Stimulated activated CD8-positive, alpha-beta memory T cell treated with anti-CD3 and anti-CD28 coated beads, Interleukin-12 subunit alpha, Interleukin-12 subunit beta, amount 100 ng/mL, for 1 hour (primary cell): ENCODE data around the gene LATS1.
"Not testable (repeated sequence)": the region's sequence is repeated elsewhere in the genome, so short reads cannot be mapped to it uniquely, and the experiment has no call there.

Experiments
- DNase-seq: peaks from one replicate; pipeline ENCODE4 v3.0.0-alpha.2; 2020; ENCODE audit warnings: low read depth

Gene LATS1

GRCh38 chr6:149728499-149729234 lies 10.8 kb upstream of the LATS1 start:
- DNase-seq, result no peak

DNA sequence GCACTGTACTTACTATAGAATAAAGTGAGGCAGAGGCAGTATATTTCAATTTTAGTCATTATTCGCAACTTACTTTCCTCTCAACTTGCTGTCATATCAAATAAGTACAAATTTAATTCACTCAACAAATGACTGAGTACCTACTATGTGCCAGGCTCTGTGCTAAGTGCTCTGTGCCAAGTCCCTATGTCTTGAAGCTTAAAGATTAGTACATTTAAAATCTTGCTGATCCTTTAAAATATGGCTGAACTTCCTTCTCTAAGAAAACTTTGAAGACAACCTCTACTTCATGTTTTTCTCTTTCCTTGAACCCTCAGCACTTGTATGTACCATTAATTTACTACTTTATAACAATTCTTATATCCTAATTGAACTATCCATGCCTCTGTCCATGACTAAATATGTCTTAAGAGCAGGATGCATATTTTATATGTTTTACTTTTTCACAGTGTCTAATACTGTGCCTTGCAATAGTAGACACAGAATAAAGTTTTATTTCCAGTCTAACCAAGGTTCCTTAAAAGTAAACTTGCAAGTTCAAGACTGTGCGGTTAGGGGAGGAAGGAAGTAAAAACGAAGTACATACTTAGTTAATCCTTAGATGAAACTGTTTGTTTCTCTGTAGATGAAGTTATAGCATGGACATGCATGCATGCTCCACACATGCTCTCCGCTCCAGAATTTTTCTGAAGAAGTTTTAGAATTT lies 10.0 kb upstream of the LATS1 start:
- no peak for DNase-seq

DNA sequence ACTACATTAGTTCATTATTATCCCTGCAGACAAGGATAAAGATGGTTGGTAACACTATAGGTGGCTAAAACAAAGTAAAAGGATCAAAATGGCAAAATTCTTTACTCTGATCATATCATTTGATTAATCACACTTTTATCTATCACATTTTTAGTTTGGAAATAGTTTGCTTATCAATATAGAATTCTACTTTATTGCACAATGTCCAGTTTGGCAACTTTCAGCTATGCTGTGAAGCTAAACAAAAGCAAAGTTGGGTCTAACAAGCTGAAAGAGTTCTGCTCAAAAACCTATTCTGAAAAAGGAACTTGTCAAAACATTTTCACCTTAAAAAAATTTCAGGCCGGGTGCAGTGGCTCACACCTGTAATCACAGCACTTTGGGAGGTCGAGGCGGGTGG lies 7.9 kb upstream of the LATS1 start:
- no peak for DNase-seq

GRCh38 chr6:149723771-149724417 lies 6.0 kb upstream of the LATS1 start:
- DNase-seq, result no peak

- DNase-seq, result no peak
These were observed 5.4 kb upstream of the LATS1 start for GRCh38 chr6:149723262-149723661.

- no peak for DNase-seq
These were observed 1.6 kb upstream of the LATS1 start for GRCh38 chr6:149719531-149719930.

GRCh38 chr6:149717255-149717587 lies 680 bp downstream of the LATS1 start:
- DNase-seq, result no peak

- no peak for DNase-seq
These were observed 1.5 kb downstream of the LATS1 start for GRCh38 chr6:149716181-149716963.

- no peak for DNase-seq
These were observed 3.5 kb downstream of the LATS1 start for GRCh38 chr6:149714442-149714841.

DNA sequence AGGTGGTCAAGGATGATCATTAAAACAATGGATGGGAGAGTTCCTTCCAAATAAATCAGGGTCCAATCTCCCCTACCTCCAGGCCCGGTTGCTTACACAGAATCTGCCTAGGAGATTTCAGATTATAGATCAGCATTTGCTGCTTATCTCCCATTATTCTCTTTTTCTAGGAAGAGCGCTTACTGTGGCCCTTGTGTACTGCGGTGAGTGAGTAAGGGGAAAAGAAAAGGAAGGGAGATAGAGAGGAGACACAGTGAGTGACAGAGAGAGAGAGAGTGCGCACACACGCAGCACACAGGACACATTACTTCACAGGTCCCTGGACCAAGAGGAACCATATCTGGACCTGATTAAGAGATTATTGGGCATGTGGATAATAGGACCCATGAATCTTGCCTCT lies 6.2 kb downstream of the LATS1 start:
- DNase-seq, result no peak

DNA sequence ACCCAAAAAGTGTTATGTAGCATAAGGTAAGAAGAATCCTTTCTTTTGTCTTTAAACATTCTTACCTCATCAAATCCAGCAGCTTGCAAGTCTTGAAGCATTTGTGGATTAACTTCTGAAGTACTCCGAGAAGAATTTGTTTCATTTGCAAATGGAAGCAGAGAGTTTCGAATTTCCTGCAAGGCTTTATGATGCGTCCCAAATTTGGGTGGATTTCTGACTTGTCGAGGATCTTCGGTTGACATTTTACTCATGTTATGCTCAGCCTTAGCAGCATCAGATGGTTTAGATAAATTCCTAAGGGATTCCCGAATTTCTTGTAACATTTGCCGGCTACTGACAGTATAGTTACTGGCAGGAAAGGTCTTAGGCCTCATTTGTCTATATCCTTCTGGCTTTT lies 16.2 kb downstream of the LATS1 start:
- DNase-seq, result no peak

DNA sequence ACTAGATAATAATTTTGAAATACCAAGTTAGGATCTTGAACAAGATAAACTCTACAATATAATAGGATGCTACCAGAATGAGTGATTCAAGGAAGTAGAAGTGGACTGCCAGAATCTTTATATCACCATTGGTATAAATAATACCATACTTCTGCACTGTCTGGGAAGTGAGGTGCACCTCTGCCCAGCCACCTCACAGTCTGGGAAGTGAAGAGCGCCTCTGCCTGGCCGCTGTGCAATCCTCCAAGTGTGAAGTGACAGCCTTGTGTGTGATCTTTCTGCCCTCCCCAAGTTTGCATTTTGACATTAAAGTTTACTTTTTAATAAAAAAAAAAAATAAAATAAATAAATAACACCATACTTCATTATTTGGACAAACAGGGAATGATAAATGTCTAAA lies 18.8 kb downstream of the LATS1 start:
- no peak for DNase-seq

- DNase-seq, result no peak
These were observed 19.7 kb downstream of the LATS1 start for GRCh38 chr6:149698175-149698574.

GRCh38 chr6:149696901-149697300 lies 21.0 kb downstream of the LATS1 start:
- no peak for DNase-seq

DNA sequence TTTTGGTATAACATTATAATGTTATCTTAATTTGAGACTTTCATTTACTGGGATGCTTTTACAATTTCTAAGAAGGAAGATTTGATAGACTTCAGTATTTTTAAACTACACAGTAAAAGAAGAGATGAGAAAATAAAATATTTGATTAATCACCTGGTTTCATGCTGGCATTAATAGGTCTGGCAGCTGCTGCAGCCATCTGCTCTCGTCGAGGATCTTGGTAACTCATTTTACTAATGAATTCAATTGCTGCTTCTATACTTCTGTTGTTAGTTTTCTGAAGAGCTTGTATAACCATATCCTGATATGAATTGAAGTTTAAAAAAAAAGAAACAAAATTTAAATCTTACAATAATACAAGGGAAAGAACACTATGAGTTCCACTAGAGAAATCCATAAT lies 23.0 kb downstream of the LATS1 start:
- DNase-seq, result no peak

DNA sequence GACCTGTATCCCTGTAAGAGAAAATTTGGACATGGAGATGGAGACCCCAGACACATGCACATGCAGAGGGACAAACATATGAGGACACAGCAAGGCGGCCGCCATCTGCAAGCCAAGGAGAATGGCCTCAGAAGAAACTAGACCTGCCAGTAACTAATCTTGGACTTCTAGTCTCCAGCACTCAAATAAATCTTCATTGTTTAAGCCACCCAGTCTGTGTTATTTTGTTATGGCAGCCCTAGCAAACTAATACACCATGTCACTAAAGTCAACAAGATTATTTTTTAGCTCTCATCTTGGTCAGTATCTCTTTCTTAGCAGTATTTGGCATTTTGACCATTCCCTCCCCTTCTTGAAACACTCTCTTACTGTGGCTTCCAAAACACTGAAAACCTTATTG lies 26.7 kb downstream of the LATS1 start:
- no peak for DNase-seq

GRCh38 chr6:149686230-149686629 lies 31.7 kb downstream of the LATS1 start:
- no peak for DNase-seq

- DNase-seq, result no peak
These were observed 34.5 kb downstream of the LATS1 start for GRCh38 chr6:149683256-149683859.

DNA sequence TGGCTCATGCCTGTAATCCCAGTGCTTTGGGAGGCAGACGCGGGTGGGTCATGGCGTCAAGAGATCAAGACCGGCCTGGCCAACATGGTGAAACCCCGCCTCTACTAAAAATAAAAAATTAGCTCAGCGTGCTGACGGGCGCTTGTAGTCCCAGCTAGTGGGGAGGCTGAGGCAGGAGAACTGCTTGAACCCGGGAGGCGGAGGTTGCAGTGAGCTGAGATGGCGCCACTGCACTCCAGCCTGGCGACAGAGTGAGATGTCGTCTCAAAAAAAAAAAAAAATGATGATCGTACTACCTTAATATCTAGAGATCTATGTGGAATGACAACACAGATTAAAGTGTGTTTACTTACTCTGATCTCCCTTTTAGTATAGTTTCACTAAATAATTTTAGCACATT lies 36.1 kb downstream of the LATS1 start:
- DNase-seq, result not testable (repeated sequence)

GRCh38 chr6:149681209-149681608 lies 36.7 kb downstream of the LATS1 start:
- DNase-seq, result no peak

DNA sequence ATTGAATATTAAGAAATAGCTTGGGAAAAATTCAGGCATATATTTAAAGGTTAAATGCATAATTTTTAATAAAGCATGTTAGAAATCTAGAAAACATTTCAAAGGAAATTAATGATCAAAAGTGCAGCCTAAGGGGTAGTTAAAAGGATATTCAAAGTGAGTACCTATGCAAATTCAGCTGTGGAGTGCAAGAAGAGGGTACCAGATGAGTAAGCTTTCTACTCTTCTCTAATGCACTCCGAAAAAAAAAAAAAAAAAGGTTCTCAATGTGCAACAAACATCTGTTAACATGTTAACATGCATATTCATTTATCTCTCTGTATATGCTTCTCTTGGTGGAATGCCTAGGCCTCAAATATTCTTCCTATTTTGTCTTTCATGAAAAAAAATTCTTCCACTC lies 37.4 kb downstream of the LATS1 start:
- no peak for DNase-seq

DNA sequence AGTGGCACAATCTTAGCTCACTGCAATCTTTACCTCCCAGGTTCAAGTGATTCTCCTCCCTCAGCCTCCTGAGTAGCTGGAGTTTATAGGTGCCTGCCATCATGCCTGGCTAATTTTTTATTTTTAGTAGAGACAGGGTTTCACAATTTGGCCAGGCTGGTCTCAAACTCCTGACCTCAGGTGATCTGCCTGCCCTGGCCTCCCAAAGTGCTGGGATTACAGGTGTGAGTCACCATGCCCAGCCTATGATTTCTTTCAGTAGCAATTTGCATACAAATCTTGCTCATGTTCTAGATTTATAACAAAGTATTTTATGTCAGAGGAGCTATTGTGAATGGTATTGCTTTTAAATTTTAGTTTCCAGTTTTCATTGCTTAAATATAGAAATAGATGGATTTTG lies 45.6 kb downstream of the LATS1 start:
- not testable (repeated sequence) for DNase-seq
